ENCODE data around the gene CIC.
"Not testable (repeated sequence)": the region's sequence is repeated elsewhere in the genome, so short reads cannot be mapped to it uniquely, and the experiment has no call there.

Gene CIC

DNA sequence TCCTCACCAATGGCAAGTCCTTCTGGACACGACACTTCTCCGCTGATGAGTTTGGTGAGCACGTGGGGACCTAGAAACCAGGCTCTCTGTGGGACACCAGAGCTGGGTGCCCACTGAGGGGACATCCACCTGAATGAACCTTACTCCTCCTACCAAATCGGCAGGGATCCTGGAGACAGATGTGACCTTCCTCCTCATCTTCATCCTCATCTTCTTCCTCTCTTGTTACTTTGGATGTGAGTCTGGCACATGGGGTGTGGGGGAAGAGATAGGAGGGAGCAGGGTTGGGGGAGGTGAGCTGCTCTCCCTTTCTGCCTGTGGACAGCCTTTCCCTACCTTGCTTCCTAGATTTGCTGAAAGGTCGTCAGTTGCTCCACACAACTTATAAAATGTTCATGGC lies 46.0 kb downstream of the CIC start:
- DNase-seq, result no peak

DNA sequence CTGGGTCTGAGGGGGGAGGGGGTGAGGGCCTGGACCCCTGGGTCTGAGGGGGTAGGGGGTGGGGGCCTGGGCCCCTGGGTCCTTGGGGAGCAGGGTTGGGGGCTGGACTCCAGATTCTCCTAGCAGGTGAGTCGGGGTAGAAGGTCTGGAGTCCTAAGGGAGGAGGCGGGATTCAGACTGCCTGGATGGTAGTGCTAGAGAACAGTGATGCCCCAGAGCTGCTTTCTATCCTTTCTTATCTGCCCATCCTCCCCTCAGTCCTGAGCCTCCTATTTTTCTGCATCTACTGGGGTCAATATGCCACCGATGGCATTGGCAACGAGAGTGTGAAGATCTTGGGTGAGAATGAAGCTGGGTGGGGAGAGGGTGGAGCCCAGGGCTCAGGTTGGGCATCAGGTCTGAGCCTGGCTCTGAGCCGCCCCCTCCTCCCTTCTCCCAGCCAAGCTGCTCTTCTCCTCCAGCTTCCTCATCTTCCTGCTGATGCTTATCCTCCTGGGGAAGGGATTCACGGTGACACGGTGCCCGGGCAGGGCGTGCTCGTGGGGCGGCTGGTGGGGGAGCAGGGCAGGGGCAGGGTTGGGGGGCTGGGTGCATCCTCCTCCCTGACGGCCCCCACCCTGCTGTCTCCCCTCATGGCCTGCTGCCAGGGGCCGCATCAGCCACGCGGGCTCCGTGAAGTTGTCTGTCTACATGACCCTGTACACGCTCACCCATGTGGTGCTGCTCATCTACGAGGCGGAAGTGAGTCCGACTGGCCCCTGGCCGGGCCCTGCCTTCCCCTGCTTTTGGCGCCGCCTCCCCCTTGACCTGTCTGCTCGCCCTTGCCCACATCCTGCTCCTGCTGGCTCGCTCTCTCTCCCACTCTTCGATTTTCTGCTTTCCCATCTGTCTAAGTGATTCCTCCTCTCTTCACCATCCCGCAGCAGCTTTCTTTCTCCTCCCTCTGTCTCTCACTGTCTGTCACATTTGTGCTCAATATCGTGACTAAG lies 47.5 kb downstream of the CIC start:
- DNase-seq, result no peak

DNA sequence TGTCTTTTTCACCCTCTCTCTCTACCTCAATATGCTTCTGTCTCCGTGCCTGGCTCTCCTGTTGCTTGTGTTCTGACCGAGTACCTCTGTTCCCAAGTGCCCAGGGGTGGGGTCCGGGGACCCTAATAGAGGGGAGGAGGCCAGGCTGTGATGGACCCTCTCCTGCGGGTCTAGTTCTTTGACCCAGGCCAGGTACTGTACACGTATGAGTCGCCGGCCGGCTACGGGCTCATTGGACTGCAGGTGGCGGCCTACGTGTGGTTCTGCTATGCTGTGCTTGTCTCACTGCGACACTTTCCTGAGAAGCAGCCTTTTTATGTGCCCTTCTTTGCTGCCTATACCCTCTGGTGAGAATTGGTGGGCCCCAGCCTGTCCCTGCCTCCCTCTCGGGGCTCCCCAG lies 48.5 kb downstream of the CIC start:
- DNase-seq, result no peak

DNA sequence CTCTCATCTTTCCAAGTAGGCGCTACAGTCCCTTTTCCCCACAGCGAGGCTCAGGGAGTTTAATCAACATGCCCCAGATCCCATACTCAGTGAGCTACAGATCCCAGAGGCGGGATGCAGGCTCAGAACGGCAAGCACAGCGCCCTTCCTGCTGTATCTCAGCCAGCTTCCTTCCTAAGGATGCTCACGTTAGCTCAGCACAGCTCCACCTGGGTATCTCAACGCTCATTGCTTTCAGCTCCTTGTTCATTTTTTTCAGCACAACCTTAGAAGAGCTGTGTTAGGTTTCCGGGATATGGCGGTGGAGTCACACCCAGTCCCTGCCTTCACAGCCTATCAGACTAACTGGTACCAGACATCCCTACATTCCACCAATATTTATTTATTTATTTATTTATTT lies 53.3 kb downstream of the CIC start:
- no peak for DNase-seq

DNA sequence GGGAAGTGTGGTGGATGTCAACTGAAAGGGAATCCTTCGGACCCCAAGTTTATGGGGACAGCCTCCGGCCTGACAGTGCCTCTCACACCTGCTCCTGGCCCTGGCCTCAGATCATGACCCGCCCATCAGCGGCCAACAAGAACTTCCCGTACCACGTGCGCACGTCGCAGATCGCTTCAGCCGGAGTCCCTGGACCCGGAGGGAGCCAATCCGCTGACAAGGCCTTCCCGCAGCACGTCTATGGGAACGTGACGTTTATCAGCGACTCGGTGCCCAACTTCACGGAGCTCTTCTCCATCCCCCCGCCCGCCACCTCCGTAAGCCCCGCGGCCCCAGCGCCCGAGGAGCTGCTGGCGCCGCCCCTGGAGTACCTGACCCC lies 54.4 kb downstream of the CIC start:
- DNase-seq, result no peak

DNA sequence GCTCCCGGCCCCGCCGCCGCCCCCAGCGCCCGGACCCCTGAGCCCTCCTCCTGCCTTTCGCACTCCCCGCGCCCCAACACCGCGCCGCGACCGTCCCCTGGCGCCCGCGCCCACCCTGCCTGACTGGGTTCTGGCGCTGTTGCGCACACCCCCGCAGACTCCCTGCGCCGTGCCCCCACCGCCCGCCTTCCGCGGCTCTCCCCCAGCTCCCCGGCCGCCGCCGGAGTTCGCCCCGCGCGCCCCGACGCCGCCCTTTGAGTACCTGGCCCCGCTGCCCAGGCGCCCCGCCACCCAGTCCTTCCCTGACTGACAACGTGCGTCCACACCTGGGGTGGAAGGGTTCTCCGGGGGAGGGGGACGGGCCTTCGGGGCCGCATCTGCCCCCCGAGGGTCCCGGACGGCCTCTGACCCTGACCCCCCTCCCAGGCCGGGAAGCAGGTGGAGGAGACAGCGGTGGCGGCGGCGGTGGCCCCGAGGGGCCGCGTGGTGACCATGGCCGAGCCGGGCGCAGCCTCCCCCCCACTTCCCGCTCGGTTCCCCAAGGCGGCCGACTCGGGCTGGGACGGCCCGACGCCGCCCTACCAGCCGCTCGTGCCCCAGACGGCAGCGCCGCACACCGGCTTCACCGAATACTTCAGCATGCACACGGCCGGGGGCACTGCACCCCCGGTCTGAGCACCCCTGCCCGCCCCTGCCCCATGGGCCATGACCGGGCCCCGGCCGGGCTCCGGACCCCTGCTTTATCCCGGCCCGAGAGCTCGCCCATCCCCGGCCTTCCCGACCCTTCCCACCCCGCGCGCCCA lies 55.0 kb downstream of the CIC start:
- DNase-seq, result no peak

DNA sequence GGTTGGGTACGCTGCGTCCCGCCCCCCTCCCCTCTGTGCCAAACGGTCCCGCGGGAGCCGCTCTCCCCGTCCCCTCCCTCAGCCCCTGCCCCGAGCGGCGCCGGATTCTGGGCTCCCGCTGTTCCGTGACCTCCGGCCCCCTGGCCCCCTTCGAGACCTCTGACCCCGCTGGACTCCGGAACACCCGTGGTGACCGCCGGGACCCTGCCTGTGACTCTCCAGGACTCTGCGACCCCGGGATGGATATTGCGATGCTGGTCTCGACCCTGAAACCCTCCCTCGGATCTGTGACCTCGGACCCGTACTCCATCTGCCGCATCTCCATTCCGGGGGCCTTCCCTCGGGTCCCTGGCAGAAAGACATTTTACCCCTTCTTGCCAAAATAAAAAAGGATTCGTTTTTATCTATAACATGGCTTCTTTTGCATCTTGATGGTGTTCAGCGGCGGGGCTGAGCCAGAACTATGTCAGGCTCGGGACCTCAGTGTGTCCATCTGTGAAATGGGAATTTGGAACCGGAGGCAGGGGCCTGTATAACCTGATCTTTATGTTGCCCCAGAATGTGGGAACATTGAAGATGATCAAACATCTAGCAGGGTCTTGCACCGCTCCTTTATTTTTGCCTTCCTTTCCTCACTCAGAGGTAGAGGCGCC lies 55.7 kb downstream of the CIC start:
- no peak for DNase-seq

DNA sequence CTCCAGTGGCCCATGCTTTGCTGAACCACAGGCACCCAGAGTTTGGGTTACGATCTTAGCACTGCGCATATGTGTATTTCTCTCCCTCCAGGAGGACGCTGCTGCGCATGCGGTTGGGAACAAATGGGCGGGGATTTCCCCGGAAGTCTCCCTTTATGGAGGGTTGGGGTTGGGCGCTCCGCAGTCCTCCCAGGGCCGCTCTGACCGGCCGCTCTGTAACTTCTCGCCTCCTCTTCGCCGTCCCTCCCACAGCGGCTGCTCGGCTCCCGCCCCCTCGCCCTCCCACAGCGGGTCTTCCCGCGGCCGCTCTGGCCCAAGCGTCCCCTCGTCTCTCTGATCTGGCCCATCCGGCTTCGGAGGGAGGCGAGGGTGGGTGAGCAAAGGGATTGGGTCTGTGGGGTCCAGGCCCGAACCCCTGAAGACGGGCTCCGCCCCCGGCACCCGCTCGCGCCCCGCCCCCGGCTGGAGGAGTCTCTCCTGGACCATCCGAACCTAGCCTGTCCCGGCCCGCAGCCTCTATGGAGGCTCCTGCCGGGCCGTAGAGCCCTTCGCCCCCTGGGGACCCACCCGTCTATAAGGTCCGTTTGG lies 56.4 kb downstream of the CIC start, which contains the start of gene MEGF8:
Gene MEGF8, plus strand, starts transcription at position 328 of the 588 bp plus-strand sequence. CDS start 609 bp downstream, outside the sequence.
- peak; percentile 98 to 99 for DNase-seq

DNA sequence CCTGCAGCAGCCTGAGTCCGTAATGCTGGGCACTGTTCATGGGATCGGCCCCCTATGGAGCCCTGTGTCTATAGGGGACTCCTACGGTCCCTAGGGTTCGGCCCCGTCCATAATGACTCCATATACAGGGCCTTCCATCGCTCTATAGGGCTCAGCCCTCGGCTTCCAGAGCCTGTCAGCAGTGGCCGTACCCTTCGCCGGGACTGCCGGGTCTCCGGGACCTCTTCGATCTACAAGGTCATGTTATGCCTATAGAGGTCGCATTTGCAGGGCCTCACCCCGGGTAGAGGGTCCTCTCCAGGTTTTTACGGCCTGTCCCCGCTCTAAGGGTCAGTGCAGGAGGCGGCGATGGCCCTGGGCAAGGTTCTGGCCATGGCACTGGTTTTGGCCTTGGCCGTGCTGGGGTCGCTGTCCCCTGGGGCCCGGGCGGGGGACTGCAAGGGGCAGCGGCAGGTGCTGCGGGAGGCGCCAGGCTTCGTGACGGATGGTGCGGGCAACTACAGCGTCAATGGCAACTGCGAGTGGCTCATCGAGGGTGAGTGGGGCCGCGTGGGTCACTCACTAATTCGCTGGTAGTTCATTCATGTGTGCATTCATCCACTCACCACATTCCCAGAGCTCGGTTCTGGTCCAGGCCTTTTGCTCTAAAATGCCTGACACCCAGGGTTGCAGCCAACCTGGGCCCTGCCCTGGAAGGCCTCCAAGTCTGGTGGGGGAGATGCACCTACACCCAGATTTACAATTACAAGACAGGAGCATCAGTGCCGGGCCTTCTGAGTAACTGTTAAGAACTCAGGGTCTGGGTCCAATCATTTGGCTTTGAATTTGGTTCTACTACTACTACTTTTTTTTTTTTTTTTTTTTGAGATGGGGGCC lies 57.1 kb downstream of the CIC start:
- no peak for DNase-seq

DNA sequence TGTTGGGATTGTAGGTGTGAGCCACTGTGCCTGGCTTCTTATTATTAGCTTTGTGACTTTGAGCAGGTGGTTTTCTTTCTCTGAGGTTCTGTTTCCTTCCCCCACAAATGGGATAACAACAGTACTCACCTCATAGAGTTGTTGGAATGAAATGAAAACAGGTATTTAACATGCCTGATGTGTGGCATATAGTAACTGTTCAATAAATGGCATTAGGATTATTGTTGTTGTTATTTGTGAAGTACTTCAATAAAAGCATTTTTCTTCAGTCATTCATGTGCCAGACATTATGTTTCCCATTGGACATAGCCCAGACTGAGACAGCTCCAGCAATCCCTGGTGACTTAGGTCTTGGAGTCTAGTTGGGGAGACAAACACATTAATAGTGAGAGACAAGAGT lies 57.9 kb downstream of the CIC start:
- DNase-seq, result no peak

DNA sequence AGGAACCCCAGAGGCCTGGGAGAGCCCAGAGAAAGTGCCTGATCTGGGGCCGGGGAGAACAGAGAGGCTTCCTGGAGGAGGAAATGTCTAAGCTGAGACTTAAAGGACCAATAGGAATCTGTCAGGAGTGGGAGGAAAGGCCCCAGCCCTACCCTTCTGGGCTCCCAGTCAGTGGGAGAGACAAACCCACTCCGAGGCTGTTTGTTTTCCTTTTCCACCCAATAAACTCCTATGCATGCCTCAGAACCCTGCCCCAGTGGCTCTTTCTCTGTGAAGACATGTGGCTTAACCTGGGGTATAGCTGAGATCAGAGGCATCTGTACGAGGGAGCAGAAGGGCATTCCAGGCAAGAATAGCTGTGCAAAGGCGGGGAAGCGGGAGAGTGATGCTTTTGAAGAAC lies 58.3 kb downstream of the CIC start:
- DNase-seq, result no peak

DNA sequence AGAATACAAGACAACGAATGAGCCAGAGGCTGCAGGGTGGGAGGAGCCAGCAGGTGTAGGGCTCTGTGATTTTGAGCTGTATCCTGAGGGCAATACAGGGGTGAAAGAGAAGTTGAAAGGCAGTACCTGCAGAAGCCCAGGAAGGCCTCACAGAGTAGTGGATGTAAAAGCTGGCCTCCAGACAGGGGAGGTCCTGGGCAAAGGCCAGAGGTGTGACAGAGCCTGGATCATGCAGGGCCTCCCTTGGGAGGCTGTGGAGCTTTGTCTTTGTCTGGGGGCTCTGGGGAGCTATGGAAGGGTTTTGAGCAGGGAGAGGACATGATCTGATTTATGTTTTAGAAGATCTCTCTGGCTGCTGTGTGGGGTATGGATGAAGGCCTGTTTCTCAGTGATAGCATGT lies 59.1 kb downstream of the CIC start:
- no peak for DNase-seq

DNA sequence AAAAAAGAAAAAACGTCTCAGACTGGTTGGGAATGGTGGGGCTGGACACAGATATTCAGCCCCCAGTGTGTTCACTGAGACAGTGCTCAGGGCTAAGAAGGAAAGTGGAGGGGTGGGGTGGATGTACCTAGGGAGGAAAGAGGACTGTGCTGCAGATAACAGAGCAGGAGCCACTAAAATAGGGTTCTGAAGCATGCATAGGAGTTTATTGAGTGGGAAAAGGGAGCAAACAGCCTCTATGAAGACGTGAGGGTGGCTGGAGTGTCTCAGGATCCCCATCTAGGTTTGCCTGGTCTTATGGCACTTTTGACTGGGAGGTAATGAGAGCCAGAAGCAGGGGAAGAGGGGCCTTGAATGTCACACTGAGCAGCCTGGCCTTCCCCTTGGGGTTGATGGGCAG lies 59.8 kb downstream of the CIC start:
- no peak for DNase-seq

DNA sequence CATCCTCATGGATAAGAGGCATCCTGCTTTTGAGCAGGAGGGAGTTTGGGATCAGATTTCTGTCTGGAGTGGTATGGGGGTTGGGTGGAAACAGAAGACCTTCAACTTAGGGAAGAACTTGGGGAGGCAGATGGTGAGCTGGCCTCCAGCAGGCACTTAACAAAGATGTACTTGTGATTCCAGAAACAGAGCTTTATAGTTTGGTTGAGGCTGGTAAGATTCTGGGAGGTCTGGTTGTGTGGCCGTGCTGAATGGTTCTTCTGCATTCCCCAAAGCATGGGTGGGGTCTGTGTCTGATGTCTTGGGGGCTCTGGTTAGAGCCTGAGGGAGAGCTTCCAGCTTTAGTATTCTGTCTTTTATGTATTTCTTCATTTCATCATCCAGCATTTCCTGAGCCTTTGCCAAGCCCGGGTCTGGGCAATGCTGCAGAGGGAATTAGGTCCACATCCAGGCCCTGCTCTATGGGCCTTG lies 61.2 kb downstream of the CIC start:
- DNase-seq, result no peak

DNA sequence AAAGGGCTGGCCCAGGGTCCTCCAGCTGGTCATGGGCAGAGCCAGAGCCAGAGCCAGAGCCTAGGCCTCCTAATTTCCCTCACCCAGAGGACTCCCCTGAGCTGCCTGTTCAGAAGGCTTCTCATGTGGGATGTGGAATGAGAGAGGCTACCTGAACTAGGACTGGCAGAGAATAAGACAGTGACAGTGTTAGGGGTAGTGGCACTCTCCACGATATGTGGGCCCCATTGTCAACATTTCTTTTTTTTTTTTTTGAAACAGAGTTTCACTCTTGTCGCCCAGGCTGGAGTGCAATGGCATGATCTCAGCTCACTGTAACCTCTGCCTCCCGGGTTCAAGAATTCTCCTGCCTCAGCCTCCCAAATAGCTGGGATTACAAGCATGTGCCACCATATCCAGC lies 62.3 kb downstream of the CIC start:
- not testable (repeated sequence) for DNase-seq

DNA sequence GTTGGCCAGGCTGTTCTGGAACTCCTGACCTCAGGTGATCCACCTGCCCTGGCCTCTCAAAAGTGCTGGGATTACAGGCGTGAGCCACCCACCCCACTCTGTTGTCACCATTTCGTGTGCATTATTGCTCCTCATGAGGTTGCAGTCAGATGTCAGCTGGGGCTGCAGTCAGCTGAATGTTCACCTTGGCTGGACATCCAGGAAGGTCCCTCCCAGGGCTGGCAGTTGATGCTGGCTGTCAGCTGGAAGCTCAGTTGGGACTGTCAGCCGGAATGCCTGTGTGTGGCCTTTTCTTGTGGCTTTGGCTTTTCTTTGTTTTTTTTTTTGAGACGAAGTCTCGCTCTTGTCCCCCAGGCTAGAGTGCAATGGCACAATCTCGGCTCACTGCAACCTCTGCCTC lies 63.0 kb downstream of the CIC start:
- DNase-seq, result no peak

DNA sequence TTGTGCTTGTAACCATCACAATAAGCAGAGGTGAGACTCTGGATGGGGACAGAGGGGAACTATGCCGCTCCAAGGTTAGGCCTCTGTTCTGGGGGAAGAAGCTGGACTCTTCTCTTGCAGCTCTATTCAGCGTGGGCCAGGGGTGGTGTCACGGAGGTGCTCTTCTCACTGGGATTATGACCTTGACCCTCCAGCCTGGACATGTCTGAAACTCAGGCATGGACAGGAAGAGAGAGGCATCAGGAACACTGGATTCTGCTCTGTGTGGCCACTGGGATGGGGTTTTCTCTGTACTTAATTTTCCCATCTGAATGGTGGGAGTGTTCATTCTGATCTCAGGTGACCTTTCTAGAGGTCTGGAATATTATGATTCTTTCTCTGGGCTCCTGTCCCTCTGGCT lies 64.0 kb downstream of the CIC start:
- DNase-seq, result no peak

DNA sequence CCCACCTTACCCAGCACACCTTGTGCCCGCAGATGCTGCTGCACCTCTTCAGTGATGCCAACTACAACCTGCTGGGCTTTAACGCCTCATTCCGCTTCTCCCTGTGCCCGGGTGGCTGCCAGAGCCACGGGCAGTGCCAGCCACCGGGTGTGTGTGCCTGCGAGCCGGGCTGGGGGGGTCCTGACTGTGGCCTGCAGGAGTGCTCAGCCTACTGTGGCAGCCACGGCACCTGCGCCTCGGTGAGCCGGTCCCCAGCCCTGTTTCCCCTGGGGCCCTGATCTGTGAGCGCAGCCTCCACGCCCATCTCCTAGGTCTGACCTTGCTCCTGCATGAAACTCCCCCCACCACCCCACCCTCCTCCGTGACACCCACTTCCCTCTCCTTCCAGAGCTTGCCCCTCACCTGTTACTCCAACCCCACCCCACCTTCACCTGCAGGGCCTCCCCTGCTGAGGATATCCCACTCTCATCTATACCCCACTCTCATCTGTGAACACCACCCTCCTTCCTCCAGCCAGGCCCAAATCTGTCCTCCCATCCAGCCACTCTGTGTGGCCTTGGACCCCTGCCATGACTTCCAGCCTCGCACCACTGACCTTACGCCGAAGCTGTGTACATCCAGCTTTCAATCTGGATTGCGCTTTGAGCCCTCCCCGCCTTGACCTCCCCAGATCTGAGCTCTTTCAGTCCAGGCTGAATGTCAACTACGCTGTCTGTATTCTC lies 65.1 kb downstream of the CIC start:
- DNase-seq, result no peak

DNA sequence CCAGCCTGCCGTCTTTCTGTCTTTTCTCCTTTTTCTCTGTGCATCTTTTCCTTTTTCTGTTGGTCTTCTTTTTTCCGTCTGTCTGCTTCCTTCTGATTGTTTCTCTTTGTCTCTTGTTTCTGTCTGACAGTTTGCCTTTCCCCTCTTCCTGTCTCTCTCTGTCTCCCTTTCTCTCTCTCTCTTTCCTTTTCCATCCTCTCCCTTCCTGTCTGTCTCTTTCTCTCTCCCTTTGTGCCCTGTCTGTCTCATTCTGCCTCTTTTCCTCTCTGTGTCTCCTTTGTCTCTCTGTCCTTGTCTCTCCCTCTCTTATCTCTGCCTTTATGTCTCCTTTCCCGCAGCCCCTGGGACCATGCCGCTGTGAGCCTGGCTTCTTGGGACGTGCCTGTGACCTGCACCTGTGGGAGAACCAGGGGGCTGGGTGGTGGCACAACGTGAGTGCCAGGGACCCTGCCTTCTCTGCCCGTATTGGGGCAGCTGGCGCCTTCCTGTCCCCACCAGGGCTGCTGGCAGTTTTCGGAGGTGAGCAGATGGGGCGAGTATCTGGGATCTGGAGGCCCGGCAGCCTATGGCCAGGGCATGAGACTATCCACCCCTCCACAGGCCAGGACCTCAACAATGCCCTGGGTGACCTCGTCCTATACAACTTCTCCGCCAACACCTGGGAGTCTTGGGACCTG lies 65.8 kb downstream of the CIC start:
- DNase-seq, result no peak

DNA sequence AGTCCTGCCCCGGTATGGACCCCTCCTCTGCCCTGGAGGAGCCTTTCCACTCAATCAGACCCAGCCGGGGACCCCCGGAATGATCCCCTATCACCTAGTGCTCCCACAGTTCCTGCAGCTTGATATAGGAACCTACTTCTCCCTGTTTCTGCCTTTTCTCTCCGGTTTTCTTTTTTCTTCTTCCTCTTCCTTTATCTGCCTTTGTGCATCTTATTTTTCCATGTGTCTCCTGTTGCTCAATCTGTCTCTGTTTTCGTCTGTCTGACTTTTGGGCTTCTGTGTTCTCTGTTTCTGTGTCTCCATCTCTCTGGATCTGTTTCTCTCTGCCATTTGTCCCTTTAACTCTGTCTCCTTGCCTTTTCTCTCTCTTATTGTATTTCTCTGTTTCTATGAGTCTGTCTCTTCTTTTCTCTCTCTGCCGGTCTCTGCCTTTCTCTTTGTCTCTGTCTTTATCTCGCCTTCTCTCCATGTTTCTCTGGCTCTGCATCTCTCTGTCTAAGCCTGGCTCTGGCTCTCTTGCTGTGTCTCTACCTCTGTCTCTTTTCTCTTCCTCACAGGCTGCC lies 66.4 kb downstream of the CIC start:
- DNase-seq, result no peak
